Thoracic aorta (tissue), 2 donors: ENCODE measurements around the gene CAPN8. TPM values are rescaled to one million over a fixed set of nuclear protein-coding genes. Genes with fewer than 3 reads are reported as not detected.

Source experiments
- ATAC-seq: fragments of 150-250 bp; one replicate; pipeline ENCODE4 v1.8.0; 2017; ENCODE audit warnings: low read depth; ENCODE audit not compliant: insufficient number of reproducible peaks, low FRiP score
- DNase-seq: peaks from one replicate; pipeline ENCODE4 v3.0.0-alpha.2; 2020; ENCODE audit warnings: low spot score
- H3K27ac ChIP-seq, 2 donors: fragments of 200-600 bp; sonication (generic); 1 replicate in 1 of 2; 2 replicates in 1 of 2; pipeline ENCODE4 v1.5.1; 2016; ENCODE audit warnings: mild to moderate bottlenecking in 2 of 2, moderate library complexity in 2 of 2
- H3K27me3 ChIP-seq: fragments of 200-600 bp; sonication (generic); replicated peaks from 2 replicates; pipeline ENCODE4 v1.6.0; 2016; ENCODE audit warnings: mild to moderate bottlenecking; ENCODE audit not compliant: insufficient read depth
- H3K36me3 ChIP-seq: fragments of 200-600 bp; sonication (generic); one replicate; pipeline ENCODE4 v1.5.1; 2016
- H3K4me1 ChIP-seq, 2 donors: fragments of 200-600 bp; sonication (generic); 1 replicate in 1 of 2; 2 replicates in 1 of 2; pipeline versions ENCODE4 v1.5.1 to v1.6.0; 2016; ENCODE audit warnings: low read depth in 2 of 2, mild to moderate bottlenecking in 1 of 2; ENCODE audit not compliant: control insufficient read depth in 1 of 2
- H3K4me3 ChIP-seq: fragments of 200-600 bp; sonication (generic); 2 replicates; pipeline ENCODE4 v1.5.1; 2016; ENCODE audit warnings: mild to moderate bottlenecking
- H3K9me3 ChIP-seq: fragments of 200-600 bp; sonication (generic); 2 replicates; pipeline ENCODE4 v1.5.1; 2016
- CTCF ChIP-seq: fragments of 200-600 bp; sonication (generic); IDR thresholded peaks from one replicate; pipeline ENCODE4 v1.5.1; 2019; ENCODE audit warnings: antibody characterized with exemption
- total RNA-seq, 2 donors: library from RNA; depleted of rRNA; stranded (reverse); fragments of >200 nt; gene quantifications; one replicate each; pipeline versions ENCODE4 v1.1.0 to v1.2.3, GENCODE V29; 2016

Gene CAPN8
- total RNA-seq, 2 donors from 2014 or later = 17.5 TPM; not detected in 1

GRCh38 chr1:223515421-223515820 lies 150.1 kb downstream of the CAPN8 start:
- Histone ChIP-seq H3K27ac (no peak overlapping the region), H3K27me3 (no peaks in the 10 kb centered on the region), H3K9me3 (no peaks in the 10 kb centered on the region), H3K36me3 (no peaks in the 10 kb centered on the region), H3K4me1 (no peaks in the 10 kb centered on the region), H3K4me3 (no peak overlapping the region)
- no peak for TF ChIP-seq CTCF
- DNase-seq (no peak), ATAC-seq (no peak)

- no peaks in the 10 kb centered on the region for H3K4me1 ChIP-seq
- TF ChIP-seq CTCF = no peak
- DNase-seq (no peak), ATAC-seq (no peak)
- no peaks in the 10 kb centered on the region for H3K9me3 ChIP-seq
- H3K27me3 ChIP-seq = no peaks in the 10 kb centered on the region
- H3K36me3 ChIP-seq = no peaks in the 10 kb centered on the region
- no peak overlapping the region for H3K27ac ChIP-seq
- H3K4me3 ChIP-seq = no peak overlapping the region
Measured at GRCh38 chr1:223514644-223515043, 150.9 kb downstream of the CAPN8 start.

GRCh38 chr1:223513309-223513708 lies 152.2 kb downstream of the CAPN8 start:
- no peaks in the 10 kb centered on the region for H3K9me3 ChIP-seq
- no peak overlapping the region for H3K27ac ChIP-seq
- H3K4me3 ChIP-seq = no peak overlapping the region
- H3K4me1 ChIP-seq = no peaks in the 10 kb centered on the region
- H3K27me3 ChIP-seq = no peaks in the 10 kb centered on the region
- ATAC-seq (no peak), DNase-seq (no peak)
- no peak for TF ChIP-seq CTCF
- H3K36me3 ChIP-seq = no peaks in the 10 kb centered on the region

GRCh38 chr1:223512057-223512456 lies 153.4 kb downstream of the CAPN8 start:
- no peak for DNase-seq
- no peak for TF ChIP-seq CTCF
- no peaks in the 10 kb centered on the region for H3K27me3 ChIP-seq
- ATAC-seq = no peak
- H3K4me3 ChIP-seq = no peak overlapping the region
- no peaks in the 10 kb centered on the region for H3K4me1 ChIP-seq
- H3K27ac ChIP-seq = no peak overlapping the region
- H3K36me3 ChIP-seq = no peaks in the 10 kb centered on the region
- no peaks in the 10 kb centered on the region for H3K9me3 ChIP-seq

GRCh38 chr1:223508796-223509195 lies 156.7 kb downstream of the CAPN8 start:
- no peaks in the 10 kb centered on the region for H3K36me3 ChIP-seq
- no peak for TF ChIP-seq CTCF
- ATAC-seq = no peak
- H3K4me3 ChIP-seq = no peak overlapping the region
- H3K4me1 ChIP-seq = no peaks in the 10 kb centered on the region
- no peak for DNase-seq
- H3K27me3 ChIP-seq = no peaks in the 10 kb centered on the region
- H3K9me3 ChIP-seq = no peaks in the 10 kb centered on the region
- H3K27ac ChIP-seq = no peak overlapping the region
